ENCODE measurements around the gene CUL7. TPM values are rescaled to one million over a fixed set of nuclear protein-coding genes. Genes with fewer than 3 reads are reported as not detected.
"Not testable (repeated sequence)": the region's sequence is repeated elsewhere in the genome, so short reads cannot be mapped to it uniquely, and the experiment has no call there.

CUL7 gene
- total RNA-seq, 2 donors from 2014 or later, result 16.3 to 24.4 TPM

- no peak for TF ChIP-seq CTCF (IDR thresholded peaks at IDR 0.05)
- TF ChIP-seq POLR2A (IDR thresholded peaks at IDR 0.05), result no peak
- H3K27ac ChIP-seq, result no peak overlapping the region
- peaks cover 20% of the 10 kb centered on the region for H3K4me1 ChIP-seq
- WGBS, 2 donors, result 69 to 80% methylated on average over 8 of the region's 8 CpGs
- no peaks in the 10 kb centered on the region for H3K36me3 ChIP-seq (replicated peaks in 1 of 2; ENCODE audit: insufficient read depth in 1 of 2, low read depth in 2 of 2)
- intact Hi-C loops (cut with DNase I), result no loop called here
- no peak overlapping the region for H3K4me3 ChIP-seq
- ATAC-seq (no peak), DNase-seq (no peak)
- no peaks in the 10 kb centered on the region for H3K27me3 ChIP-seq
- no peaks in the 10 kb centered on the region for H3K9me3 ChIP-seq
Observed at GRCh38 chr6:43086022-43086658, 32.5 kb upstream of the CUL7 start.

- Histone ChIP-seq H3K36me3 (replicated peaks in 1 of 2; ENCODE audit: insufficient read depth in 1 of 2, low read depth in 2 of 2) (no peaks in the 10 kb centered on the region), H3K27me3 (no peaks in the 10 kb centered on the region), H3K4me3 (no peak overlapping the region), H3K27ac (no peak overlapping the region), H3K4me1 (no peaks in the 10 kb centered on the region), H3K9me3 (no peaks in the 10 kb centered on the region)
- DNase-seq, result no peak
- TF ChIP-seq POLR2A (IDR thresholded peaks at IDR 0.05), result no peak
- TF ChIP-seq CTCF (IDR thresholded peaks at IDR 0.05), result no peak
- 72 to 80% methylated on average over 10 to 13 of the region's 13 CpGs for WGBS, 2 donors
- ATAC-seq, result no peak
- intact Hi-C loops (cut with DNase I), result no loop called here
Observed at GRCh38 chr6:43082806-43083655, 29.4 kb upstream of the CUL7 start.

- H3K9me3 ChIP-seq; H3K36me3 ChIP-seq (replicated peaks in 1 of 2; ENCODE audit: insufficient read depth in 1 of 2, low read depth in 2 of 2); DNase-seq; ATAC-seq; H3K4me1 ChIP-seq; H3K27me3 ChIP-seq; H3K27ac ChIP-seq; intact Hi-C loops (cut with DNase I); H3K4me3 ChIP-seq: not testable (repeated sequence)
- WGBS, 2 donors, result 85 to 87% methylated on average over 9 of the region's 9 CpGs
Observed at GRCh38 chr6:43081922-43082321, 28.3 kb upstream of the CUL7 start.

GRCh38 chr6:43081043-43081442, 27.4 kb upstream of the CUL7 start:
- DNase-seq, result no peak
- WGBS, 2 donors, result 84 to 86% methylated on average over 4 of the region's 4 CpGs

More at GRCh38 chr6:43081043-43081442, 27.4 kb upstream of the CUL7 start:
- intact Hi-C loops (cut with DNase I), result no loop called here
- H3K9me3 ChIP-seq, result no peaks in the 10 kb centered on the region
- H3K27me3 ChIP-seq, result no peaks in the 10 kb centered on the region
- H3K27ac ChIP-seq, result no peak overlapping the region
- peaks cover 11% of the 10 kb centered on the region for H3K4me1 ChIP-seq
- no peak overlapping the region for H3K4me3 ChIP-seq
- ATAC-seq, result no peak
- no peak for TF ChIP-seq POLR2A (IDR thresholded peaks at IDR 0.05)
- TF ChIP-seq CTCF (IDR thresholded peaks at IDR 0.05), result no peak
- no peaks in the 10 kb centered on the region for H3K36me3 ChIP-seq (replicated peaks in 1 of 2; ENCODE audit: insufficient read depth in 1 of 2, low read depth in 2 of 2)

Measured in body of pancreas (tissue), 4 donors.